Measurements from ENCODE around the gene CUBN.
"Not testable (repeated sequence)": the region's sequence is repeated elsewhere in the genome, so short reads cannot be mapped to it uniquely, and the experiment has no call there.

CUBN gene

DNA sequence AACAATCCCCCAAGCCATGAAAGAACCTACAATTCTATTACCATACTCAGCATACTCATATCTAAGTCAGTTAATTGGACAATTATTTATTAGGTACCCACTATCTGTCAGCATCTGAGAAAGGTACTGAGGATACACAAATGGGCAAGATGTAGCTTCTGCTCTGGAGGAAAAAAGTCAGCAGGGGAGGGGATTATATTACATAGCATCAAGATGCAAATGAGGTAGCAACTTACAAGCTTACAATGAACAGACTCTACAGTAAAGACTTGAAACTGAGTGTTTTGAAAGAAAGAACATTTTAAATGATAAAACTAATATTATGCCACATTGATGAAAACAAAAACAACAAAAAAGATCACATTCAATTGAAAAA lies 10.8 kb upstream of the CUBN start:
- no peak for DNase-seq

DNA sequence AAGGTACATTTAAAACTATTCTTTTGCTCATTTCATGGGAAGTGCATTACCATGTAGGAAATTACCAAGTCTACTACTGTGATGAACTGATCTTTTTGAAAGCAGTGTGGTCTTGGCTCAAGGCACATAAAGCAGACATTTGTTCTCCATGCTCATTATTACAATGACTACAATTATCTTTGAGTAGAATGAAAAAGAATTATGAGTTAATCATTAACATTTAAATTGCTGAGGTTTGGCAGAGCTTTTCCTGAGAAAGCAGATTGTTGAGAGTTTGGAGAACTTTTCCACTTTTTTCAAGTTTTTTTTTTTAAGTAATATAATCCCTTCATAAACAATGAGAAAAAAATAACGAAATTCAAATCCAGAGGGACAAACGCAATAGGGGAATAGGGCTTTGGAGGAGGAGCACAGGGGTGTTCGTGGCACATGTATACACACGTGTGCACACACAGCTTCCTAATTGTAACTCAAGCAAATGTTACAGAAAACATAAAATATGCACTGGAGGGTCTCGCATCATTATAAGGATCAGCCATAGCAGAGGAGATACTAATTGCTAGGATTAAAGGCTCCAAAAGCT lies 8.9 kb upstream of the CUBN start:
- DNase-seq: no peak

DNA sequence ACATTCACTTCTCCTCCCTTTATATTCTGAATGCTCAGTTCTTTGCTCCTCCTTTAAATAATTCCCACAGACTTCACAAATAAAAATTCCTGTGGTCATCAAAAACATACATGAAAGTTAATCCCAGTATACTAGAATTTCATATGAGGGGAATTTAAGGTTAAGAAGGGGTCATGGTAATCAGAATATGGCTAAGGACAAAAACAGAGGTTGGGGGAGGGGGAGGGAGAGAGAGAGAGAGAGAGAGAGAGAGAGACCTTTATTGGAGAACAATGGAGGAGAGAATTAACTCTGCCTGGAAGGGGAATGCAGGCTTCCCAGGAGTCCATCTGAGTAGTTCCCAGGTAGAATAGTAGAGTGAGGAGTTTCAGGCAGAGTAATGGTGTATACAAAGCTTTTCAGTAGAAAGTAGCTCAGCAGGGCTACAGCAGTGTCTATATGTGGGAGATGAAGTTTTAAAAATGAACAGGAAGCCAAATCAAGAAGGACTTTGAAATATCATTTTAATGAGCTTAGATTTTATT lies 5.2 kb upstream of the CUBN start:
- no peak for DNase-seq

DNA sequence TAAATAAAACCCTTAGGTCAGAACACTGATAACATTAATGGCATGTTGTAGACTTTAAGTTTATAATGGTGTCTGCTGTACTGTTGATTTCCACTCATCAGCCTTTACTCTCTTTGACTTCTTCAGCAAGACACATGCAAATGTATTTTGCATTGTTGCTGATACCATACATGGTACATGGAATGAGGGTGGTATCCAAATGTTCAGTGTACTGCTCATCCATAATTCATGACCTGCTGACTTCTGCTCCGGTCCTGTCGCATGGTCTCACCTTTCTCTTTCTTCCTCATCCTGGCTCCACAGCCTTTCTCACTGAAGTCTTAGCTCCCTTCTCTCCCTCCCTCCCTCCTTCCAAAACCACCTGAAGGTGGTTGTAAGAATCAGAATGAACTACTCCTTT lies 4.7 kb upstream of the CUBN start:
- no peak for DNase-seq

DNA sequence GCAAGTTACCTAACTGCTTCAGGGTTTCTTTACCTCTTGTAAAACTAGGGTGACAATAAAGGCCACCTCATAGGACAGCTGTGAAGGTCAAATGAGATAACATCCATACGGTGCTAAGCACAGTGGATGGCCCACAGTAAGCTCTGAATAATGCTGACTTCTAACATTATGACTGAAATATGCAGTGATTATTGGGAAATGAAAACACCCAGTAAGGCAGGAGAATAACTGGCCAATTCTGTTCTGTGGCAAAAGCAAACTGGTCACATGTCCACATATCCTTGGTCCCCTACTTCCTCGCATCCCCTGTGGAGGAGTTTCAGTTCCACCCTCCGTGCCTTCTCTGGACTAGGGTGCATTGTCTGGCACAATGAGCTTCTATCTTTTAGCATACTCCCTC lies 1.4 kb downstream of the CUBN start:
- no peak for DNase-seq

DNA sequence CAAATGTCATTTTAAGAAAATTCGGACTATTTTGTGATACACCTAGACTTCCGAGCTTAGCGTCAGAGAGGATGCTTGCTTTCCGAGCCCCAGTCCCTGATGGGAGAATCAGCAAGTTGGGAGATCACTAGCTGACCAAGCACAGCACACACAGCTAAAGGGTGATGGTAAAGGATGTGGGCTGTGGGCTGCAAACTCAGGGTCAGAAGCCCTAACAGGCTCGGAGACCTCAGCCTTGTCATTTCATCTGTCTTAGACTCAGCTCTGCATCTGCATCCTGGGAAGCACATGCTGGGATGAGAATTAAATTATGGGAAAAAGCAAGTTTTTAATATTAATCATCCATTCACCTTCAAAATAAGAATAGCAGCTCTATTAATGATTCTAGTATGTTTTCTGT lies 3.3 kb downstream of the CUBN start:
- DNase-seq: no peak

DNA sequence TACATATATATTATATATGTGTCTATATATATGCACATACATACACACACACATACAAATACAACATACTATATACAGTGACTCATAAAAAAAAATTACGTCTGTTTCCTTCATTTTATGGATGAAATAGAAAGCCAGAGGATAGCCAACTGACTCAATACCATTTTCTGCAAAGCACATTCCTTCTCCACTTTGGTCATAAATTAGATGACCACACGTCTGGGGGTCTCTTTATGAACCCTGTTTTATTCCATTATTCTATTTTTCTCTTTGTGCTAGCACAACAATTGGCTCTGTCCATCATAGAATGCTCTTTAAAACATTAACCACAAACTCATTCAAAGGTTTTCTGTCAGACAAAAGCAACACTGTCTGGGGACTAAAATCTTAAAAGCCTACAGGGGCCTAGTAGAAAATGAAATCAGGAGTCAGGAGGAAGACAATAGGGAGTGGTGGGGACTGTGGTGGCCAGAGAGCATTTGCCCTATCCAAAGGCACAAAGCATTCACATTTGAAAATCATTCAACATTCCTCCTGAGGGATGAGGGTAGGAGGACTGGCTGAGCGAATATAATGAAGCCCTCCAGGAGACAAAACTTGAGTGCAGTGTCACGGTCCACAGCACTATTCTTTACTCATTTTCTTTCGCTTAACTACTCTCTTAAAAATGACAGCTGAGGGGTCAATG lies 4.3 kb downstream of the CUBN start:
- DNase-seq: no peak

DNA sequence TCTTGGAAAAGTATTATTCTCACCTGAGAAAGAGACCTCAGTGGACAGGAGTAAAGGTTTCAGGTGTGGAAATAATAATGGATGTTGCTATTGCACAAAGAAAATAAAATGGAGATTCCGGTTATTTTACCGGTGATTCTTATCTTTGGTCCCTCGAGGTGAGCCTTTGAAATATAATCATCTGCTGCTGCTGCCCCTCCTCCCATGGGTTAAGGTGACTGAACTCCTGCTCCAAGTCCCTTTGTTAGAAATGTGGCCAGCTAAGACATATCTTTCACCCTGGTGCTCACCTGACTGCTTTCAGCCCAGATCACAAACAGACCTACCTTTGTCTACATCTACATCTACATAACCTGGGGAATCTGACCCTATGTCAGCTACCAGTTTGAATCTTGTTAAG lies 5.7 kb downstream of the CUBN start:
- no peak for DNase-seq

DNA sequence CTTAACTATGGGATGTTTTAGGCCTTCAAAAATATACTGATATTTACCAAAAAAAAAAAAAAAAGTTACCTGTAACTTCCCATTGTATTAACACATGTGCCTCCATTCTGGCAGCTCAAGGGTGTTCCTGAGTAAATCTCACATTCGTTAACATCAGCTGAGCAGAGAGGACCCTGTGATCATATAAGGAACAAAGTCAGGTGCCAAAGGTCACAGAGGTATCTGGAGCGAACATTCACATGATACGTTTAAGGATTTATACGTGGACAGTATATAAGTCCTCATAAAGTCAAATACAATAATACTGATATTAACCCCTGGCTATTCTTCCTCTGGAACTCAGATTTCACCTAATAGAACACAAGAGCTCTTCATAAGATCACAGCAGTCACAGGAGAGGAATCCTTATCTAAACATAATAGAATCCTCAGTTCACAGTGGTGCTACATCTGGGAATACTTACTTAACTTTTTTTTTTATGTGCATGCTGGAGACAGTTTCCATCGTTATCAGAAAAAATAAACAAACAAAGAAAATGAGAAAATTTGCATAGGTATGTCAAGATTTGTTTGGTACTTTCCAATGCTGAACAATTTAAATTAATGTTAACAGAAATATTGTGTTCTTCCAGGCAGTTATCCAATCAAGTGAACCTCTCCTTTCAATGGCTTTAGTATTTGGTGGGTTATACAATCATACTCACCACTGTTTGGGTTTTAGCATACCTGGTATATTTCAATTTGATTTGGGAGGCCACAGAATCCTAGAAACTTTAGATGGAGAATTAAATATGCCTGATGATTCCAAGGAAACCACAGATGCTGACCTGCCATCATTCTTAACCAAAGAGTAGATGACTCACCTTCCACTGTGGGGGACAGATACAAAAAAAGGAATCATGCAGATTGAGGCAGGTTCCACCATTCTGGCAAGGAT lies 6.6 kb downstream of the CUBN start:
- no peak for DNase-seq

DNA sequence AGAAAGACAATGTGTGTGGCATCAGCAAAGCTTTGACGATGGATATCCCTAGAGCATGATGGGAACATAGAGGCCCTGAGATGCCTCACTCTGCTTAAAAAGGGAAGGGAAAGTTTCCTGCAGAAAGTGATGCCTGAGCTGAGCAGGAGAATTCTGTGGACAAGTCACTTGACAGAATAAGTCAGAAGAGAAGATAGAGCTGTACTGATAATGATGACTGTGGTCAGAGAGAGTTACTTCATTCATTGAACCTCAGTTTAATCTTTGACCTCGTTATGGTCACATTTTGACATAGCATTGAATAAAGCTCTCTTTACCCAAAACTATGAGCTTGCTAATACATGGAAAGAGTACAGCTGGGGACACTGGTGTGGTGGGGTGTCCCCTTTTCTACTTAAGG lies 7.6 kb downstream of the CUBN start:
- no peak for DNase-seq

DNA sequence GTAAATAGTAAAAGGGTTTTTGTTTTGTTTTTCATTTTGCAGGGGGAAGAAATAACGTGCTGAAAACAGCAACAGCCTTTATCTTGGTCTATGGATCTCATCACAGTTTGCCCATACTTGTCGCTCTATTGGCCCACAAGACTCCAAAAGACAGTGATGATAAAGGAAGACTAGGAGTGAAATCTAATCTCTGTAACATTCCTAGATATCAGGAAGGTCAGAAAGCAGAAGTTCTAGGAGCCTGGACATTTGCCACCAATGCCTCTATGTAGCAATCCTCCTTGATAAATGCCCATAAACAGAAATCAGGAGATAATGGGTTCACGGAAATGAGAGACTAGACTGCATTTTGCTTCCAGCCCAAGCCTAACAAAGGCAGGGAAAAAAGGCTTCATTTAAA lies 8.9 kb downstream of the CUBN start:
- DNase-seq: no peak

DNA sequence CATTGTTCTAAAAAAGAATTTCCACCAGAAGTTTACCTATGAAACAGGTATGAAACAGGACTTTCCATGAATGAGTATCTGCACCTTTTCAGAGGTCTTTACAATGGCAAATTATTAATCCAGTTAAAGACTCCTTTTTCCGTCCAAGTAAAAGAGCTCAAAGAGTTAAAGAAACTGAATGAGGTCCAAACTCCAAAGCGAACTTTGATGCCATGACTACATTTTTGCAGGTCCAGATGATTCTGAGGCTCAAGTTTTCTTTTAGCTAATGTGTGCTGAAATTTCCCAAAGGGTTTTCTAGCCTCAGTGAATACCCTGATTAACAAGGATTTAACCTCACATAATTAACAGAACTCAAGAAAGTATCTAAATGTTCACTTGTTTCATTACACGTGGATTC lies 9.8 kb downstream of the CUBN start:
- no peak for DNase-seq

DNA sequence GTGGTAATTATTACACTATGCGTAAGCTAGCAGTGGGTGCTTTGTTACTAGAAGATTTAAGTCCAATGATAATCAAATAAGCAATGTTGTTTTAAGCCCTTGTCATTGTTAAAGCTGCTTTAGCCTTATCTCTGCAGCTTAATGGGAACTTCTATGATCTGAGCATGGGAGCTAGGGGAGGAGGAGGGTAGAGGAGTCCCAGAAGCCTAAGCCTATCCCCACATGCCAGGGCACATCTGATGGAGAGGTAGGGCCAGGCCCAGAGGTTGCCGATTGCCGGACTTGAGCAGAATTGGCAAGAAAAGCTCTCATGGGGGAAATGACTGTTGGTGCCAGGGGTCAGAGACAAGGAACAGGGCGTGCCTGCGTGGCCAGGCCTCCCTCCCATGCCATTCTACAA lies 13.4 kb downstream of the CUBN start:
- no peak for DNase-seq

DNA sequence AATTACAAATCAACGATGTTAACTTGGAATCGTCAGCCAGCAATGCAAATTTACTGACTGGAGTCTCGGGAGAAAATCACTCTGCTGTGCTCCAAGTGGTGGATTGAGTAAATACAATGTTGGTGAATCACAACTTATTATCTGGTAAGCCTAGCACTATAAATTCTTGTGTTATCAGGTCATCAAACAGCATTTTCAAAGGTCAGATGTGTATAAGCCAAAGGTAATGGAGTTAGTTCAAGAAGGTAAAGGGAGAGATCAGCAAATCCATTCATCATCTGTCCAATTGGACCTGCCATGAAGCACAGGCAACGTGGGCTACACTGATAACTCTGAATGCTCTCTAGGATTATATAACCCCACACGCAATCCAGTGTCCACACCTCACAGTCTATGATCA lies 13.9 kb downstream of the CUBN start:
- DNase-seq: no peak

DNA sequence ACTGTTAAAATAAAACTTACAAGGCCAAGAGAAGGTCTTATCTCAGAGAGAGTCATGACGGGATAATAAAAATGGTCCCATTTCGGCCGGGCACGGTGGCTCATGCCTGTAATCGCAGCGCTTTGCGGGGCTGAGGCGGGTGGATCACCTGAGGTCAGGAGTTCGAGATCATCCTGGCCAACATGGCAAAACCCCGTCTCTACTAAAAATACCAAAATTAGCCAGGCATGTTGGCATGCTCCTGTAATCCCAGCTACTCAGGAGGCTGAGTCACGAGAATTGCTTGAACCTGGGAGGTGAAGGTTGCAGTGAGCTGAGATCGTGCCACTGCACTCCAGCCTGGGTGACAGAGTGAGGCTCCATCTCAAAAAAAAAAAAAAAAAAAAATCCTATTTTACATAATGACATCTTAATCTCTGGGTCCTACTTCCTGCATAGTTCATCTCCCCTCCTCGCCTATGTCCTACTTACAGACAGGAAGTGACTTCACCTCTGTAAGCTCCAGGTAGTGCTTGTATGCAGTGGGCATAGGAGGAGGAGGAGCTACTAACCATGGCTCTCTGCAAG lies 14.7 kb downstream of the CUBN start:
- DNase-seq: not testable (repeated sequence)

DNA sequence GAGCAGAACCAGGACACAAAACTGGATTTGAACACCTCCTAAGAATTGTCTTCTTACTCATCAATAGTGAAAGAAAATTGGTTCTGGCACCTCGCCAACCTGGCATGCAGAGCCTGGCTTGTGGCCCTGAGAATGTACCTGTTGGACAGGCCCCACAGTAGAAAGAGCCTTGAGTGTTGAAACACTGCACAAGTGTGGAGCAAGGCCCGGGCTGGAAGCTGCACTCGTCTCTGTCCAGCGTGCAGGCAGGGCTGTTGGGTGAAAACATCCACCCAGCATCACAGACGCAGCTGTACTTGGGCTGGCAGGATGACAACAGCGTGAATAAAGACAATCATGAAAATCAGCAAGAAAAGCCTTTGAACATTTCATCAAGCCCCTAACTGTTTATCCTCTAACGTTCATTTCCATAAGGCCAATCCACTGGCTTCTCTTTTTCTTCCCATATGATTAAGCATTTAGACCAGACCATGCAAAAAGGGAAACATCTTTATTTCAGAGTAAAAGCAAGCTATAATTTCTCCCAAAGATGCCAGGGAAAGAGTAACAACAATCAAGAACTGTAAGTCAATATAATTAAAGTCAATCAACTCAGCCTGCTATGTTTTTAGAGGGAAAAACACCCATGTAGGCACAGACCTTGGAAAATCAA lies 15.6 kb downstream of the CUBN start:
- no peak for DNase-seq

DNA sequence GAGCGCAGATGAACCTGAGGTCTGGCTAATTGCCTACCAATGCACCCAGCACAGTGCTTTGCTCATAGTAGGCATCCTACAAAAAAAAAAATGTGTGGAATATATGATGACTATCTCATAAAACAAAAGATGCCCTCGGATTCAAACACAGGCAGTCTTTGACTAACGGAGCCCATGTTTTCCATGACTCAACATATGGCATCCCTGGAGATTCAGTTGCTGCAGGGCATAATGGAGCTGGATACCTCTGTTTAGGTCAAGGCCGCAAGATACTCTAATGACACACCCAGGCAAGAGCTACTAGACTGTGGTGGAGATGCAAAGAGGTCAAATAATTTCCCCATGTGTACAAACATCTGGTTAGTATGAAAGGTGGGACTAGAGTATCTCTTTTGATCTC lies 16.3 kb downstream of the CUBN start:
- no peak for DNase-seq

DNA sequence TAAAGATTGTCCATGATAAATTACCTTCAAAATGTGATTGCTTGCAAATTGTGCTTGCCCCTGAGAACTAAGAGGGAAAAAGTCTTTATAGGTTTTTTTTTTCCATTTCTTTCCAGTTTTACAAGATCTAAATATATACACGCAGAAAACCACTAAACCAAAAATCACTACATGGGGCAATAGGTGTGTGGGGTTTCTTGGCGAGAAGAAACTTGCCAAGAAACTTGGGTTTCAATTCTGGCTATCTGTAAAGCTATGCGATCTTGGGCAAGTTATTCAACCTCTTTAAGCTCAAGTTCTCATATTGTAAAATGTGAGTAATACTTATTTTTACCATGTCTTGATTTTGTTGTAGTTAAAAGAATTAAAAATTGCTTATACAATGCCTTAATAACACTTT lies 17.0 kb downstream of the CUBN start:
- no peak for DNase-seq

DNA sequence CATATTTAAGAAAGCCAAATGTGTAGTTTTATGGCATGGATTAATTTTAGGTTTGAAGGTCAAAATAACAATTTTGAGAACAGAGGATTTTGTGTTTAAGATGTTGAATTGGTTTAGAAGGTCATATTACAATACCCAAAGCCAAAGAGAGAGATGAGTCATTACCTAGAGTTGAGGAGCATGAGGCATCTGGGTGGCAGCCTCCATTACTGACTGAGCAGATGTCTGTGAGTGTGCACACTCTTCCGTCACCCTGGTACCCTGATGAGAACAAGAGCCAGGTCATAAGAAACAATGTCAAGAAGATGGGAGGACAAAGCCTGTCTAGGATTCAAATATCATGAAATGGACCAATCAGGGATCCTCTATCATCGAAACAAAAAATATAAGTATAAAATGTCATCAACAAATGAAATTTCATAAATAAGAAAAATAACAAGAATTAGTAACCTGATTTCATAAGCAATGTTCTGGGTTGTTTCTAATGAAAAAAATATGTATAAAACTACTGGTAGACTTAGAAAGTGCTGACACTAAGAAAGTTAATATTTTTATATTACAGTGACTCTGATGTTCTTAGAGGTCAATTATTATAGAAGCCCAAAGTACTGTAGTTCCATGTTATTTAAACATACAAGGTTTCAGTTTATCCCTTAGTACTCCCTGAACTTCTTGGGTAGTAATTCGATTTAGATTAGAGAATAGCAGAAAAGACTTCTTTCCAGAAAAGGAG lies 20.0 kb downstream of the CUBN start:
- DNase-seq: no peak

DNA sequence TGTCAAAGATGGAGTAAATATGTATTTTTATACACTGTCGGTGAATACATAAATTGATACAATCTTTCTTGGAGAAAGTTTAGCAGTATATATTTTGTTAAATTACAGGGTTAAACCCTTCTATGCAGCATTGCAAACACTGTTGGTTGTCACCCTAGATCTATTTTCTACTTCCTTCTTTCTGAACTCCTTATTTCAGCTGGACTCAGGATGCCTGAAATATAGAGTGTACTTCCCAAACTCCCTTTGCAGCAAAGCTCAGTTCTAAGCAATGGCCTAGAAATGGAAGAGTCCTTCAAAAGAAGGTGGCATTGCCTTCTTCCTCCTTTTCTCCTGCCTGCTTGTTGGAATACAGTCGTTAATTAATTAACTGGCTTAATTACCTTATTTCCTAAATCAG lies 20.6 kb downstream of the CUBN start:
- DNase-seq: no peak

DNA sequence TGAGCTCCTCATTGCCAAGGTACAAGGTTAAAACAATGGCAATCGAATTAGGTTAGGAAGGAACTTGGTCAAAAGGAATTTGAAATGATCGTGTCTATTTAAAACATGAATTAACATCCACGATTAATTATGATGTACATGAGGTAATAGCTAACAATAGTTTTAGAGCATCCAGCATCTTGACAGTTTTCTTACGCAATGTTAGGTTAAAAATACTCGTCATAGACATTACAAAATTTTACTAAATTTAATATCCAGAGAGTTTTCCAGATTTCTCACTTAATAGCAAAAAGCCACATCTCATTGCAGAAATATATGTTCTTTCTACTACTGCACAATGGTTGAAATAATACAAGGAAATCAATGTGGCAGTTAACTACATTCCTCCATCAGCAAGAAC lies 22.6 kb downstream of the CUBN start:
- DNase-seq: no peak

DNA sequence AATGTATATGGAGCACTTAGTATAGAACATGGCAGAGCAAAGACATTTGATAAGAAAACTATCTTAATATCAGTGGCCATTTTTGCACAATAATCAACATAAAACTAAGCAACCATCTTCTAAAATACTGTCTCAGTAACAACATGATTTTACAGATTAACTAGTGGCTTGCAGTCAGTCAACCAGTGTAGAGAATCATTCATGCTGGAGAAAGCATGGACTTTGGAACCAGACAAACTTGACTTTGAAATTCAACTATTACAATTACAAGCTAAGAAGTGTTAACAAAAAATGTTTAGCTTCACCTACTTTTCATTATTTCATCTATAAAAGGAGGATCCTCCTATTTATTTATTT lies 27.7 kb downstream of the CUBN start:
- no peak for DNase-seq
